Hematopoietic multipotent progenitor cell treated with erythropoietin and hydrocortisone succinate and interleukin-3 and kit ligand, for 15 days (in vitro differentiated cells): ENCODE results near the gene SENP1.
"Not testable (repeated sequence)": the region's sequence is repeated elsewhere in the genome, so short reads cannot be mapped to it uniquely, and the experiment has no call there.

Experiments
- DNase-seq: peaks from one replicate; pipeline ENCODE4 v3.0.0-alpha.2; 2015; ENCODE audit warnings: low spot score

The SENP1 gene

GRCh38 chr12:48105867-48106680 lies at the start of gene SENP1:
TSS of gene SENP1 (minus strand) at chr12:48106079. CDS start at chr12:48101472, 4,607 bp downstream.
- peak; percentile 83 for DNase-seq

GRCh38 chr12:48151103-48151771 lies 45.4 kb upstream of the SENP1 start:
- DNase-seq: no peak

GRCh38 chr12:48145981-48146380 lies 40.1 kb upstream of the SENP1 start:
- DNase-seq: peak; percentile 24

- no peak for DNase-seq
These were observed 38.0 kb upstream of the SENP1 start for GRCh38 chr12:48143898-48144297.

GRCh38 chr12:48142818-48143674 lies 37.2 kb upstream of the SENP1 start:
- no peak for DNase-seq

GRCh38 chr12:48135027-48135426 lies 29.1 kb upstream of the SENP1 start:
- no peak for DNase-seq

- no peak for DNase-seq
These were observed 26.9 kb upstream of the SENP1 start for GRCh38 chr12:48132826-48133225.

- no peak for DNase-seq
These were observed 25.6 kb upstream of the SENP1 start for GRCh38 chr12:48131517-48131916.

- no peak for DNase-seq
These were observed 23.5 kb upstream of the SENP1 start for GRCh38 chr12:48129376-48129775.

GRCh38 chr12:48128800-48129199 lies 22.9 kb upstream of the SENP1 start:
- no peak for DNase-seq

- DNase-seq: peak; percentile 18
These were observed 21.2 kb upstream of the SENP1 start for GRCh38 chr12:48126953-48127630.

- DNase-seq: no peak
These were observed 20.1 kb upstream of the SENP1 start for GRCh38 chr12:48125985-48126384.

GRCh38 chr12:48125542-48125941 lies 19.7 kb upstream of the SENP1 start:
- not testable (repeated sequence) for DNase-seq

GRCh38 chr12:48123169-48123568 lies 17.3 kb upstream of the SENP1 start:
- DNase-seq: no peak

GRCh38 chr12:48122065-48122834 lies 16.4 kb upstream of the SENP1 start:
- peak; percentile 76 for DNase-seq

GRCh38 chr12:48121522-48121921 lies 15.6 kb upstream of the SENP1 start:
- no peak for DNase-seq

- DNase-seq: no peak
These were observed 13.9 kb upstream of the SENP1 start for GRCh38 chr12:48119834-48120195.

- DNase-seq: peak; percentile 71
These were observed 13.4 kb upstream of the SENP1 start, which contains the start of gene PFKM for GRCh38 chr12:48119078-48119833. TSS of gene PFKM (plus strand) at chr12:48119364. CDS start at chr12:48122775, 3,411 bp downstream.

GRCh38 chr12:48118284-48118871 lies 12.5 kb upstream of the SENP1 start:
- peak; percentile 31 for DNase-seq

- DNase-seq: no peak
These were observed 10.1 kb upstream of the SENP1 start for GRCh38 chr12:48115957-48116356.
